K562 (cell line): ENCODE results near the gene RPH3AL. TPM values are rescaled to one million over a fixed set of nuclear protein-coding genes. Genes with fewer than 3 reads are reported as not detected.
A peak's percentile ranks its signal among the peaks of the same experiment; 100 is the strongest.

ENCODE experiments used
- ATAC-seq: fragments of 200-7000 bp; cut with Tn5 transposase; 3 replicates; pipeline ENCODE4 v1.9.1; 2020; ENCODE audit warnings: moderate library complexity
- BruUV-seq: library from RNA; stranded (reverse); fragments of 400-500 nt; replicated peaks from 2 replicates; lab custom pipeline; 2021; lab: Mats Ljungman, UMichigan
- CTCF ChIA-PET: fragments of 300-600 bp; formaldehyde crosslinking; extraction: SDS; loops from one replicate; lab custom pipeline; 2021; ENCODE audit warnings: low intra/inter-chr PET ratio; lab: Yijun Ruan, JAX
- POLR2A ChIA-PET: fragments of 300-600, 350-650 bp; sonication (Branson Sonifier 250); formaldehyde crosslinking; extraction: SDS; loops from one replicate; lab custom pipeline; 2021; ENCODE audit warnings: antibody characterized with exemption, inconsistent platforms; lab: Yijun Ruan, JAX
- DNase-seq, 4 experiments: peaks; one replicate each; pipeline versions ENCODE4 v3.0.0 to v3.0.0-alpha.2; 2011 to 2018; ENCODE audit warnings: low spot score in 3 of 4, mixed read lengths in 3 of 4; ENCODE audit errors: extremely low read depth in 1 of 4
- FAIRE-seq: peaks from 2 replicates; lab custom pipeline; 2011; peaks lifted over from hg19 to GRCh38; lab: Jason Lieb, UNC
- H2AFZ ChIP-seq: 2 replicates; pipeline ENCODE4 v1.6.0; 2011; ENCODE audit warnings: low read depth, low read length, control low read depth, inconsistent platforms
- H3K27ac ChIP-seq: fragments of 200-600 bp; 3 replicates; pipeline ENCODE4 v1.8.0; 2011; ENCODE audit warnings: low read depth, mild to moderate bottlenecking, control low read depth, inconsistent platforms, low read length, moderate library complexity, mixed read lengths; ENCODE audit errors: extremely low read depth
- H3K27me3 ChIP-seq, 2 experiments: fragments of 300-600 bp in 1 of 2; 2 replicates in 1 of 2; 3 replicates in 1 of 2; pipeline versions ENCODE4 v1.6.0 to v1.8.0; 2011; ENCODE audit warnings: inconsistent platforms in 2 of 2, low read length in 2 of 2, mild to moderate bottlenecking in 1 of 2, mixed read lengths in 1 of 2, moderate library complexity in 1 of 2; ENCODE audit not compliant: control insufficient read depth in 2 of 2, insufficient read depth in 2 of 2
- H3K36me3 ChIP-seq: fragments of 300-600 bp; 3 replicates; pipeline ENCODE4 v1.8.0; 2011; ENCODE audit warnings: mild to moderate bottlenecking, low read length, inconsistent platforms; ENCODE audit not compliant: control insufficient read depth, insufficient read depth
- H3K4me1 ChIP-seq, 2 experiments: fragments of 200-600 bp in 1 of 2; replicated peaks in 1 of 2; 2 replicates in 1 of 2; 3 replicates in 1 of 2; pipeline versions ENCODE4 v1.5.1 to v1.8.0; 2011; ENCODE audit warnings: inconsistent platforms in 2 of 2, low read length in 2 of 2, mild to moderate bottlenecking in 1 of 2, mixed read lengths in 1 of 2, moderate library complexity in 1 of 2; ENCODE audit not compliant: control insufficient read depth in 2 of 2, insufficient read depth in 2 of 2
- H3K4me2 ChIP-seq: 2 replicates; pipeline ENCODE4 v1.6.1; 2011; ENCODE audit warnings: low read length, control low read depth, inconsistent platforms, mixed read lengths; ENCODE audit not compliant: insufficient read depth
- H3K4me3 ChIP-seq: fragments of 200-600 bp; sonication (generic), shearing (Covaris generic); 2 replicates; pipeline ENCODE4 v1.5.1; 2016; ENCODE audit warnings: control low read depth, inconsistent platforms
- H3K79me2 ChIP-seq: fragments of 200-600 bp; 3 replicates; pipeline ENCODE4 v1.8.0; 2011; ENCODE audit warnings: low read length, inconsistent platforms; ENCODE audit not compliant: control insufficient read depth, insufficient read depth
- H3K9ac ChIP-seq, 2 experiments: 2 replicates each; pipeline versions ENCODE4 v1.6.0 to v1.6.1; 2011; ENCODE audit warnings: low read depth in 2 of 2, low read length in 2 of 2, control low read depth in 1 of 2, inconsistent platforms in 1 of 2, mild to moderate bottlenecking in 1 of 2, mixed read lengths in 1 of 2; ENCODE audit not compliant: insufficient read depth in 1 of 2
- H3K9me1 ChIP-seq: one replicate; pipeline ENCODE4 v1.6.0; 2011; ENCODE audit warnings: inconsistent platforms, mild to moderate bottlenecking, low read length, moderate library complexity; ENCODE audit not compliant: control insufficient read depth, insufficient read depth
- H3K9me3 ChIP-seq: replicated peaks from 2 replicates; pipeline ENCODE4 v1.5.1; 2011; ENCODE audit warnings: low read depth, low read length, inconsistent platforms; ENCODE audit not compliant: control insufficient read depth, insufficient read depth
- H4K20me1 ChIP-seq: replicated peaks from 2 replicates; pipeline ENCODE4 v1.6.1; 2011; ENCODE audit warnings: low read length, inconsistent platforms, mixed read lengths; ENCODE audit not compliant: control insufficient read depth, insufficient read depth
- BRCA1 ChIP-seq, 2 experiments: fragments of 450-650 bp in 1 of 2; sonication (generic) in 1 of 2; formaldehyde crosslinking in 1 of 2; IDR thresholded peaks; 2 replicates each; pipeline versions ENCODE4 v1.5.0 to v1.6.1; 2017 to 2020; ENCODE audit warnings: mild to moderate bottlenecking in 1 of 2, missing genetic modification reagents in 1 of 2
- CBX5 ChIP-seq: IDR thresholded peaks from 2 replicates; pipeline ENCODE4 v1.6.1; 2014; ENCODE audit warnings: low read depth, borderline replicate concordance
- CHD1 ChIP-seq: fragments of 200-600 bp; sonication (generic); IDR thresholded peaks from one replicate; pipeline ENCODE4 v1.6.1; 2012; ENCODE audit warnings: mild to moderate bottlenecking, moderate library complexity, low read length, inconsistent platforms
- HEY1 ChIP-seq: fragments of 250-450 bp; sonication (Bioruptor Pico); IDR thresholded peaks from 2 replicates; pipeline ENCODE4 v1.5.0; 2020; ENCODE audit warnings: mild to moderate bottlenecking, moderate library complexity, borderline replicate concordance
- HMG20A ChIP-seq: fragments of 450-650 bp; formaldehyde crosslinking; conservative IDR thresholded peaks from 2 replicates; pipeline ENCODE4 v1.4.0; 2020; ENCODE audit warnings: mild to moderate bottlenecking, mixed read lengths
- IFI16 ChIP-seq: fragments of 250-450 bp; sonication (Bioruptor Pico); IDR thresholded peaks from 2 replicates; pipeline ENCODE4 v2.1.2; 2022; ENCODE audit warnings: mild to moderate bottlenecking, inconsistent platforms
- KDM1A ChIP-seq, 2 experiments: fragments of 450-650 bp; IDR thresholded peaks; 2 replicates each; pipeline ENCODE4 v1.6.1; 2016; ENCODE audit warnings: mild to moderate bottlenecking in 2 of 2
- NCOA4 ChIP-seq: fragments of 450-650 bp; IDR thresholded peaks from 2 replicates; pipeline ENCODE4 v1.6.1; 2018; ENCODE audit warnings: mild to moderate bottlenecking; ENCODE audit not compliant: partially characterized antibody
- RBM25 ChIP-seq: fragments of 200-400 bp; formaldehyde crosslinking; IDR thresholded peaks from 2 replicates; pipeline ENCODE4 v1.6.1; 2018; ENCODE audit warnings: low read length, low read depth, moderate library complexity; ENCODE audit not compliant: severe bottlenecking
- RHOXF2B ChIP-seq: fragments of 250-450 bp; sonication (Bioruptor Pico); conservative IDR thresholded peaks from 2 replicates; pipeline ENCODE4 v1.5.1; 2021
- TBL1XR1 ChIP-seq, 2 experiments: IDR thresholded peaks; 2 replicates each; pipeline ENCODE4 v1.6.1; 2012; ENCODE audit warnings: improper control_type of control experiment in 2 of 2, low read length in 2 of 2, mild to moderate bottlenecking in 1 of 2
- WGBS: fragments of 100-300 bp; shearing (Covaris generic); methylation state at CpG from one replicate; pipeline ENCODE4 v1.1.6; 2016; ENCODE audit warnings: low coverage, mixed read lengths; ENCODE audit not compliant: insufficient coverage; ENCODE audit errors: missing lambda C conversion rate; 5-methylcytosine and 5-hydroxymethylcytosine counted together
- in situ Hi-C: fragments of 300-500 bp; cut with MboI; formaldehyde crosslinking; loops from 4 replicates; pipeline ENCODE4 v1.15.0; 2018; ENCODE audit warnings: inconsistent platforms, mixed read lengths
- intact Hi-C: fragments of 100-400 bp; cut with micrococcal nuclease; formaldehyde crosslinking; loops from 2 replicates; pipeline ENCODE4 v1.14.2; 2022
- polyA plus RNA-seq, 8 experiments: library from polyadenylated mRNA; depleted of rRNA in 4 of 8; stranded (reverse) in 5 of 8; unstranded in 3 of 8; fragments of >200 nt; fragmentation: Nextera tagmentation in 2 of 8; fragmentation: Illumina TruSeq in 1 of 8; extraction: Ambion mirVana in 2 of 8; extraction: Trizol in 1 of 8; gene quantifications; 2 replicates each; pipeline versions ENCODE4 v1.2.1 to v1.2.3, GENCODE V29; 2011 to 2014; ENCODE audit warnings: inconsistent platforms in 1 of 8, missing spikeins in 1 of 8
- total RNA-seq, 7 experiments: library from RNA; depleted of rRNA in 6 of 7; stranded (reverse); fragments of >200 nt in 6 of 7; fragmentation: Illumina TruSeq in 2 of 7; extraction: Trizol in 2 of 7; gene quantifications; 2 replicates each; pipeline versions ENCODE4 v1.2.1 to v1.2.3, GENCODE V29; 2011 to 2021; ENCODE audit warnings: low replicate concordance in 1 of 7

RPH3AL gene
- total and polyA plus RNA-seq, 9 of the 15 experiments (the other 6 are each of a cell fraction or from before 2014, with no cell fraction given): 0.18 to 1.7 (median 0.39) TPM

- TF ChIP-seq HMG20A: no peak
- no peak for TF ChIP-seq HEY1 (CRISPR knock-in tag)
- TF ChIP-seq NCOA4: no peak
- no peak for TF ChIP-seq IFI16 (CRISPR knock-in tag)
- no peak for TF ChIP-seq KDM1A (IDR thresholded peaks at IDR 0.05)
- TF ChIP-seq BRCA1 (IDR thresholded peaks at IDR 0.05): no peak
- TF ChIP-seq BRCA1 (CRISPR knock-in tag; IDR thresholded peaks at IDR 0.05): no peak
These were observed 122.8 kb downstream of the RPH3AL start (continued) for GRCh38 chr17:229709-230394.

- H4K20me1 ChIP-seq: no peaks in the 10 kb centered on the region; the same call in 1 of the 2 replicates
- in situ Hi-C loops (no loop called here), intact Hi-C loops (no loop called here)
- H3K79me2 ChIP-seq: no peaks in the 10 kb centered on the region
- H3K4me3 ChIP-seq: no peak overlapping the region
- POLR2A ChIA-PET: interaction anchor here (0.7 kb wide), 1 partner anchor 56 kb away, joined by 4 read pairs; no protein-coding TSS in a partner anchor
- H3K9ac ChIP-seq: no peak overlapping the region
- H3K36me3 ChIP-seq: no peaks in the 10 kb centered on the region
- WGBS: 1% methylated on average over 6 of the region's 8 CpGs
- no peak for ATAC-seq
- no peak for FAIRE-seq
- no peaks in the 10 kb centered on the region for H3K9me3 ChIP-seq
- no peak overlapping the region for H3K27ac ChIP-seq
- no peak for DNase-seq
- TF ChIP-seq CHD1: no peak
- peak; percentile 6 for TF ChIP-seq RBM25
- no peak for TF ChIP-seq TBL1XR1 (IDR thresholded peaks at IDR 0.05; ENCODE audit: low read length in 2 of 2)
- TF ChIP-seq CBX5: no peak
- TF ChIP-seq RHOXF2B (CRISPR knock-in tag): no peak
- no peak overlapping the region for H3K4me2 ChIP-seq
- no peaks in the 10 kb centered on the region for H3K9me1 ChIP-seq
- BruUV-seq: no TSS peak
- CTCF ChIA-PET: no interaction called here
- no peaks in the 10 kb centered on the region; a peak in 2 of 5 replicates for H3K4me1 ChIP-seq
- no peak overlapping the region for H2AFZ ChIP-seq
- peaks cover 6 to 48% of the 10 kb centered on the region in 2 experiments; a peak in 4 of 5 replicates for H3K27me3 ChIP-seq
These were observed 123.5 kb downstream of the RPH3AL start for GRCh38 chr17:228951-229708.
